Endothelial cell of umbilical vein (primary cell): ENCODE measurements around the gene PTPRD. TPM values are rescaled to one million over a fixed set of nuclear protein-coding genes. Genes with fewer than 3 reads are reported as not detected.

ENCODE experiments used
- BruUV-seq: library from RNA; stranded (reverse); fragments of 400-500 nt; replicated peaks from 2 replicates; lab custom pipeline; 2021; lab: Mats Ljungman, UMichigan
- CTCF ChIA-PET: fragments of 300-600, 350-600 bp; sonication (Branson Sonifier 250); formaldehyde crosslinking; loops from one replicate; lab custom pipeline; 2021; ENCODE audit warnings: antibody characterized with exemption, inconsistent platforms; lab: Charles Lee
- POLR2A ChIA-PET: fragments of 300-600, 350-600 bp; sonication (Branson Sonifier 250); formaldehyde crosslinking; loops from one replicate; lab custom pipeline; 2021; ENCODE audit warnings: antibody characterized with exemption, inconsistent platforms; lab: Charles Lee
- DNase-seq: peaks from one replicate; pipeline ENCODE4 v3.0.0-alpha.2; 2011; ENCODE audit warnings: low read depth, low spot score
- FAIRE-seq: peaks from 2 replicates; lab custom pipeline; 2011; peaks lifted over from hg19 to GRCh38; lab: Jason Lieb, UNC
- H2AFZ ChIP-seq: 2 replicates; pipeline ENCODE4 v1.6.0; 2012; ENCODE audit warnings: low read depth, low read length, control low read depth, inconsistent platforms
- H3K27ac ChIP-seq: 2 replicates; pipeline ENCODE4 v1.5.1; 2011; ENCODE audit warnings: low read depth, mild to moderate bottlenecking, control low read depth, low read length, moderate library complexity; ENCODE audit not compliant: insufficient read depth
- H3K27me3 ChIP-seq, 2 experiments: 2 replicates each; pipeline versions ENCODE4 v1.6.0 to v1.6.1; 2011; ENCODE audit warnings: low read length in 2 of 2, mixed read lengths in 1 of 2; ENCODE audit not compliant: control insufficient read depth in 2 of 2, insufficient read depth in 2 of 2
- H3K36me3 ChIP-seq, 2 experiments: 2 replicates in 1 of 2; 3 replicates in 1 of 2; pipeline ENCODE4 v1.5.1; 2011; ENCODE audit warnings: low read length in 2 of 2, mild to moderate bottlenecking in 1 of 2, moderate library complexity in 1 of 2; ENCODE audit not compliant: control insufficient read depth in 2 of 2, insufficient read depth in 2 of 2; ENCODE audit errors: extremely low read depth in 1 of 2
- H3K4me1 ChIP-seq: 3 replicates; pipeline ENCODE4 v1.5.1; 2011; ENCODE audit warnings: mild to moderate bottlenecking, low read length; ENCODE audit not compliant: control insufficient read depth, insufficient read depth; ENCODE audit errors: extremely low read depth
- H3K4me2 ChIP-seq: 2 replicates; pipeline ENCODE4 v1.6.1; 2011; ENCODE audit warnings: low read length, control low read depth, mixed read lengths; ENCODE audit not compliant: insufficient read depth
- H3K4me3 ChIP-seq, 3 experiments: fragments of 200-600 bp in 1 of 3; sonication (generic), shearing (Covaris generic) in 1 of 3; replicated peaks in 1 of 3; 2 replicates each; pipeline ENCODE4 v1.5.1; 2011 to 2016; ENCODE audit warnings: control low read depth in 3 of 3, low read length in 3 of 3, mild to moderate bottlenecking in 2 of 3, inconsistent platforms in 1 of 3, low read depth in 1 of 3, moderate library complexity in 1 of 3; ENCODE audit not compliant: insufficient read depth in 1 of 3
- H3K79me2 ChIP-seq: 2 replicates; pipeline ENCODE4 v1.6.0; 2012; ENCODE audit warnings: low read length, inconsistent platforms; ENCODE audit not compliant: control insufficient read depth, insufficient read depth
- H3K9ac ChIP-seq: replicated peaks from 2 replicates; pipeline ENCODE3; 2011; ENCODE audit warnings: low read length, control low read depth; ENCODE audit not compliant: insufficient read depth; ENCODE audit errors: extremely low read depth
- H3K9me1 ChIP-seq: replicated peaks from 3 replicates; pipeline ENCODE4 v1.6.0; 2011; ENCODE audit warnings: mild to moderate bottlenecking, low read length; ENCODE audit not compliant: control insufficient read depth, insufficient read depth; ENCODE audit errors: extremely low read depth
- H3K9me3 ChIP-seq: replicated peaks from 2 replicates; pipeline ENCODE4 v1.5.1; 2012; ENCODE audit warnings: low read length, inconsistent platforms; ENCODE audit not compliant: control insufficient read depth, insufficient read depth
- H4K20me1 ChIP-seq: replicated peaks from 2 replicates; pipeline ENCODE3; 2011; ENCODE audit warnings: mild to moderate bottlenecking, low read length; ENCODE audit not compliant: control insufficient read depth, insufficient read depth; ENCODE audit errors: extremely low read depth
- EZH2 ChIP-seq: IDR thresholded peaks from 2 replicates; pipeline ENCODE4 v1.6.1; 2012; ENCODE audit warnings: borderline replicate concordance, low read depth, mild to moderate bottlenecking, moderate library complexity, low read length, inconsistent platforms; ENCODE audit not compliant: severe bottlenecking
- FOS ChIP-seq: IDR thresholded peaks from 2 replicates; pipeline ENCODE4 v1.6.1; 2011; ENCODE audit warnings: mild to moderate bottlenecking, low read length, moderate library complexity, borderline replicate concordance; ENCODE audit not compliant: insufficient read depth
- GATA2 ChIP-seq: IDR thresholded peaks from 2 replicates; pipeline ENCODE4 v1.7.0; 2011; ENCODE audit warnings: low read depth, mild to moderate bottlenecking, moderate library complexity, mixed read lengths, low read length; ENCODE audit not compliant: insufficient read length, insufficient read depth
- JUN ChIP-seq: IDR thresholded peaks from 2 replicates; pipeline ENCODE4 v1.6.1; 2011; ENCODE audit warnings: borderline replicate concordance, low read depth; ENCODE audit not compliant: insufficient read length, insufficient read depth
- MYC ChIP-seq: IDR thresholded peaks from one replicate; pipeline ENCODE4 v1.6.1; 2011; ENCODE audit warnings: mild to moderate bottlenecking, low read depth, low read length
- POLR2A ChIP-seq: IDR thresholded peaks from 2 replicates; pipeline ENCODE4 v1.6.1; 2012; ENCODE audit warnings: low read depth, mild to moderate bottlenecking, control low read depth, low read length
- POLR2AphosphoS5 ChIP-seq: IDR thresholded peaks from 2 replicates; pipeline ENCODE4 v1.6.1; 2012; ENCODE audit warnings: low read depth, mild to moderate bottlenecking, control low read depth, low read length, moderate library complexity; ENCODE audit not compliant: insufficient read depth
- dilution Hi-C: fragments of 300-500 bp; cut with MboI; formaldehyde crosslinking; loops from one replicate; pipeline ENCODE4 v1.15.0; 2019; ENCODE audit warnings: low sequenced_read_pairs; ENCODE audit not compliant: extremely low pct_ligation_motif_present
- intact Hi-C: fragments of 100-400 bp; cut with micrococcal nuclease; formaldehyde crosslinking; loops from one replicate; pipeline ENCODE4 v1.10.0; 2022
- polyA plus RNA-seq, 4 experiments: library from polyadenylated mRNA; depleted of rRNA in 3 of 4; stranded (reverse) in 3 of 4; unstranded in 1 of 4; fragments of >200 nt; gene quantifications; 2 replicates each; pipeline versions ENCODE4 v1.2.1 to v1.2.3, GENCODE V29; 2011 to 2012; ENCODE audit warnings: missing spikeins in 1 of 4
- total RNA-seq: library from RNA; stranded (reverse); gene quantifications from 2 replicates; pipeline ENCODE4 v1.2.3, GENCODE V29; 2021
- TF ChIP-seq, protein P1 (sequence below), 2 donors: IDR thresholded peaks; 1 replicate in 1 of 2; 2 replicates in 1 of 2; pipeline ENCODE4 v1.5.1; 2011; ENCODE audit warnings: low read length in 2 of 2, mild to moderate bottlenecking in 2 of 2, moderate library complexity in 2 of 2, control low read depth in 1 of 2, inconsistent platforms in 1 of 2, low read depth in 1 of 2; ENCODE audit not compliant: insufficient read depth in 1 of 2; ENCODE audit errors: extremely low read depth in 1 of 2
- TF ChIP-seq, protein P2 (sequence below): IDR thresholded peaks from 2 replicates; pipeline ENCODE4 v1.6.1; 2011; ENCODE audit not compliant: insufficient read depth, insufficient read length

The PTPRD gene
- total and polyA plus RNA-seq, 2 donors (not counting 3 experiments of a cell fraction or from before 2014, with no cell fraction given), result 5.5 to 5.7 TPM

DNA sequence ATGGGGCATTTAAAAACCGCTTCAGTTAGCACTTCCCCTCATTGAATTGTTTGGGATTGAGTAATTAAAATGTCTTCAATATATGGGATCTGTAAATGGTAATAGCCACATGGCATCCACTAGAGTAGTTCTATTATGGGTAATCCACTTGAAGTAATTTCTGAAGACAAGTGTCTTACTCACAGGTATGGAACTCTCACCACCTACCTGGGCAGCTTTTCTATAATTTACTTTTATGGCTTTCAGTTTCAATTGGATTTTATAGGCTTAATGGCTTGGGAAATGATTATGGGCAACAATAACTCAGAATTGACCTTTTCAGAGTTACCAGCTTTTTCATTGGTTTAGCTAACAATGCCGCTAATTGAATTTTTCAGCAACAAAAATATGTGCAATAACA, 597.9 kb downstream of the PTPRD start:
- TF ChIP-seq MYC (no peak), JUN (no peak), FOS (no peak), POLR2AphosphoS5 (no peak), GATA2 (no peak), POLR2A (no peak), EZH2 (no peak)
- TF ChIP-seq, protein P1, sequence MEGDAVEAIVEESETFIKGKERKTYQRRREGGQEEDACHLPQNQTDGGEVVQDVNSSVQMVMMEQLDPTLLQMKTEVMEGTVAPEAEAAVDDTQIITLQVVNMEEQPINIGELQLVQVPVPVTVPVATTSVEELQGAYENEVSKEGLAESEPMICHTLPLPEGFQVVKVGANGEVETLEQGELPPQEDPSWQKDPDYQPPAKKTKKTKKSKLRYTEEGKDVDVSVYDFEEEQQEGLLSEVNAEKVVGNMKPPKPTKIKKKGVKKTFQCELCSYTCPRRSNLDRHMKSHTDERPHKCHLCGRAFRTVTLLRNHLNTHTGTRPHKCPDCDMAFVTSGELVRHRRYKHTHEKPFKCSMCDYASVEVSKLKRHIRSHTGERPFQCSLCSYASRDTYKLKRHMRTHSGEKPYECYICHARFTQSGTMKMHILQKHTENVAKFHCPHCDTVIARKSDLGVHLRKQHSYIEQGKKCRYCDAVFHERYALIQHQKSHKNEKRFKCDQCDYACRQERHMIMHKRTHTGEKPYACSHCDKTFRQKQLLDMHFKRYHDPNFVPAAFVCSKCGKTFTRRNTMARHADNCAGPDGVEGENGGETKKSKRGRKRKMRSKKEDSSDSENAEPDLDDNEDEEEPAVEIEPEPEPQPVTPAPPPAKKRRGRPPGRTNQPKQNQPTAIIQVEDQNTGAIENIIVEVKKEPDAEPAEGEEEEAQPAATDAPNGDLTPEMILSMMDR (IDR thresholded peaks at IDR 0.05; ENCODE audit: extremely low read depth in 1 of 2, insufficient read depth in 1 of 2, low read depth in 1 of 2, low read length in 2 of 2), result no peak
- TF ChIP-seq, protein P2, sequence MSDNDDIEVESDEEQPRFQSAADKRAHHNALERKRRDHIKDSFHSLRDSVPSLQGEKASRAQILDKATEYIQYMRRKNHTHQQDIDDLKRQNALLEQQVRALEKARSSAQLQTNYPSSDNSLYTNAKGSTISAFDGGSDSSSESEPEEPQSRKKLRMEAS, result no peak
- CTCF ChIA-PET, result interaction anchor here (0.9 kb wide), 1 partner anchor 9 kb away, joined by 3 read pairs; no protein-coding TSS in a partner anchor

More for the DNA sequence above, 597.9 kb downstream of the PTPRD start:
- no peak overlapping the region for H3K9ac ChIP-seq
- H3K79me2 ChIP-seq, result no peaks in the 10 kb centered on the region
- no peaks in the 10 kb centered on the region for H3K9me1 ChIP-seq
- H3K4me3 ChIP-seq, result no peak overlapping the region
- H3K36me3 ChIP-seq, result no peaks in the 10 kb centered on the region
- DNase-seq (no peak), FAIRE-seq (no peak)
- H3K4me1 ChIP-seq, result no peaks in the 10 kb centered on the region
- no peak overlapping the region for H3K27ac ChIP-seq
- no peak overlapping the region for H2AFZ ChIP-seq
- no peaks in the 10 kb centered on the region for H3K27me3 ChIP-seq
- dilution Hi-C loops (no loop called here), intact Hi-C loops (no loop called here)
- no TSS peak for BruUV-seq
- no peaks in the 10 kb centered on the region for H3K9me3 ChIP-seq
- H3K4me2 ChIP-seq, result no peak overlapping the region
- POLR2A ChIA-PET, result no interaction called here
- no peaks in the 10 kb centered on the region for H4K20me1 ChIP-seq
